HEK293 (cell line): Measurements from ENCODE around the gene TNFRSF6B.

Experiments used
- CTCF ChIA-PET: fragments of 350-600 bp; formaldehyde crosslinking; extraction: SDS; loops from one replicate; lab custom pipeline; 2021; ENCODE audit warnings: antibody characterized with exemption; lab: Yijun Ruan, JAX
- POLR2A ChIA-PET: fragments of 300-600 bp; formaldehyde crosslinking; extraction: SDS; loops from one replicate; lab custom pipeline; 2020; ENCODE audit warnings: antibody characterized with exemption, inconsistent platforms; lab: Yijun Ruan, JAX
- H3K27ac ChIP-seq: fragments of 200-500 bp; sonication (Bioruptor generic); 2 replicates; pipeline ENCODE4 v1.5.1; 2014; ENCODE audit warnings: low read depth, low read length, control low read depth, inconsistent platforms; ENCODE audit errors: extremely low read depth
- H3K36me3 ChIP-seq, 2 experiments: fragments of 200-500 bp in 1 of 2; sonication (Bioruptor generic) in 1 of 2; 1 replicate in 1 of 2; 2 replicates in 1 of 2; pipeline ENCODE4 v1.5.1; 2014 to 2017; ENCODE audit warnings: inconsistent platforms in 2 of 2, low read length in 2 of 2; ENCODE audit not compliant: control insufficient read depth in 2 of 2, insufficient read depth in 1 of 2
- H3K4me1 ChIP-seq: fragments of 200-500 bp; sonication (Bioruptor generic); 2 replicates; pipeline ENCODE4 v1.5.1; 2014; ENCODE audit warnings: mild to moderate bottlenecking, low read length, inconsistent platforms; ENCODE audit not compliant: control insufficient read depth, insufficient read depth
- H3K4me3 ChIP-seq: 2 replicates; pipeline ENCODE4 v1.5.1; 2011; ENCODE audit warnings: low read depth, mild to moderate bottlenecking, control low read depth, low read length, moderate library complexity
- H3K9me3 ChIP-seq: fragments of 200-500 bp; sonication (Bioruptor generic); 2 replicates; pipeline ENCODE4 v1.5.1; 2014; ENCODE audit warnings: low read depth, low read length, inconsistent platforms; ENCODE audit not compliant: control insufficient read depth, insufficient read depth
- EGR2 ChIP-seq: fragments of 450-650 bp; formaldehyde crosslinking; IDR thresholded peaks from 2 replicates; pipeline ENCODE4 v1.5.1; 2016; ENCODE audit warnings: low read depth, missing biosample characterization, missing genetic modification characterization
- GLIS2 ChIP-seq: fragments of 450-650 bp; formaldehyde crosslinking; IDR thresholded peaks from 2 replicates; pipeline ENCODE4 v1.5.1; 2016; ENCODE audit warnings: missing biosample characterization, missing genetic modification characterization
- SCRT1 ChIP-seq: fragments of 450-650 bp; formaldehyde crosslinking; IDR thresholded peaks from 2 replicates; pipeline ENCODE4 v1.5.1; 2016; ENCODE audit warnings: missing biosample characterization, missing genetic modification characterization, borderline replicate concordance
- SP2 ChIP-seq: fragments of 450-650 bp; formaldehyde crosslinking; IDR thresholded peaks from 2 replicates; pipeline ENCODE4 v1.5.1; 2016; ENCODE audit warnings: missing biosample characterization, missing genetic modification characterization
- ZBTB11 ChIP-seq: fragments of 450-650 bp; formaldehyde crosslinking; conservative IDR thresholded peaks from 2 replicates; pipeline ENCODE4 v1.5.1; 2016; ENCODE audit warnings: low read depth, missing biosample characterization, missing genetic modification characterization
- ZFHX2 ChIP-seq: fragments of 450-650 bp; formaldehyde crosslinking; conservative IDR thresholded peaks from 2 replicates; pipeline ENCODE4 v1.5.1; 2016; ENCODE audit warnings: missing biosample characterization, missing genetic modification characterization
- ZFP37 ChIP-seq: fragments of 450-650 bp; formaldehyde crosslinking; IDR thresholded peaks from 2 replicates; pipeline ENCODE4 v1.5.1; 2016; ENCODE audit warnings: missing biosample characterization, missing genetic modification characterization
- ZNF133 ChIP-seq: fragments of 450-650 bp; formaldehyde crosslinking; IDR thresholded peaks from 2 replicates; pipeline ENCODE4 v1.5.1; 2016; ENCODE audit warnings: missing biosample characterization, missing genetic modification characterization
- ZNF146 ChIP-seq: fragments of 450-650 bp; formaldehyde crosslinking; IDR thresholded peaks from 2 replicates; pipeline ENCODE4 v1.5.1; 2016; ENCODE audit warnings: missing biosample characterization, missing genetic modification characterization
- ZNF175 ChIP-seq: fragments of 450-650 bp; formaldehyde crosslinking; IDR thresholded peaks from 2 replicates; pipeline ENCODE4 v1.5.1; 2016; ENCODE audit warnings: missing biosample characterization, missing genetic modification characterization
- ZNF341 ChIP-seq: fragments of 450-650 bp; formaldehyde crosslinking; IDR thresholded peaks from 2 replicates; pipeline ENCODE4; 2016; ENCODE audit warnings: low read depth, missing biosample characterization, missing genetic modification characterization
- ZNF350 ChIP-seq: fragments of 450-650 bp; formaldehyde crosslinking; IDR thresholded peaks from 2 replicates; pipeline ENCODE4 v1.5.0; 2017; ENCODE audit warnings: missing biosample characterization, mild to moderate bottlenecking, missing genetic modification characterization
- ZNF404 ChIP-seq: fragments of 450-650 bp; formaldehyde crosslinking; IDR thresholded peaks from 2 replicates; pipeline ENCODE4 v1.5.1; 2017; ENCODE audit warnings: missing biosample characterization, missing genetic modification characterization
- ZNF416 ChIP-seq: fragments of 450-650 bp; formaldehyde crosslinking; IDR thresholded peaks from 2 replicates; pipeline ENCODE4 v1.5.1; 2016; ENCODE audit warnings: missing biosample characterization, missing genetic modification characterization
- ZNF473 ChIP-seq: fragments of 450-650 bp; formaldehyde crosslinking; IDR thresholded peaks from 2 replicates; pipeline ENCODE4 v1.5.1; 2017; ENCODE audit warnings: missing biosample characterization, missing genetic modification characterization
- ZNF561 ChIP-seq: fragments of 450-650 bp; IDR thresholded peaks from 2 replicates; pipeline ENCODE4 v1.5.1; 2018; ENCODE audit warnings: missing biosample characterization, missing genetic modification characterization, borderline replicate concordance
- ZNF654 ChIP-seq: fragments of 450-650 bp; formaldehyde crosslinking; IDR thresholded peaks from 2 replicates; pipeline ENCODE4 v1.5.1; 2016; ENCODE audit warnings: low read depth, missing biosample characterization, missing genetic modification characterization
- TF ChIP-seq, protein P1 (sequence below): fragments of 450-650 bp; formaldehyde crosslinking; IDR thresholded peaks from 2 replicates; pipeline ENCODE4 v1.5.1; 2017; ENCODE audit warnings: missing biosample characterization, missing genetic modification characterization

TNFRSF6B gene

GRCh38 chr20:63731410-63731809 lies 35.0 kb downstream of the TNFRSF6B start:
- Histone ChIP-seq H3K27ac (no peak overlapping the region), H3K36me3 (peaks cover 4 to 69% of the 10 kb centered on the region in 2 experiments; a peak in 2 of 3 replicates), H3K9me3 (no peaks in the 10 kb centered on the region), H3K4me3 (no peak overlapping the region)
- TF ChIP-seq ZNF133 (tag by site-specific recombination): 0 out of 2 replicates have a peak, but pooled peaks have one; percentile 33
- TF ChIP-seq ZNF404 (tag by site-specific recombination): no peak
- TF ChIP-seq, all 188 proteins: peak for 1
- ChIA-PET CTCF (no interaction called here), POLR2A (no interaction called here)
- no peaks in the 10 kb centered on the region for H3K4me1 ChIP-seq

DNA sequence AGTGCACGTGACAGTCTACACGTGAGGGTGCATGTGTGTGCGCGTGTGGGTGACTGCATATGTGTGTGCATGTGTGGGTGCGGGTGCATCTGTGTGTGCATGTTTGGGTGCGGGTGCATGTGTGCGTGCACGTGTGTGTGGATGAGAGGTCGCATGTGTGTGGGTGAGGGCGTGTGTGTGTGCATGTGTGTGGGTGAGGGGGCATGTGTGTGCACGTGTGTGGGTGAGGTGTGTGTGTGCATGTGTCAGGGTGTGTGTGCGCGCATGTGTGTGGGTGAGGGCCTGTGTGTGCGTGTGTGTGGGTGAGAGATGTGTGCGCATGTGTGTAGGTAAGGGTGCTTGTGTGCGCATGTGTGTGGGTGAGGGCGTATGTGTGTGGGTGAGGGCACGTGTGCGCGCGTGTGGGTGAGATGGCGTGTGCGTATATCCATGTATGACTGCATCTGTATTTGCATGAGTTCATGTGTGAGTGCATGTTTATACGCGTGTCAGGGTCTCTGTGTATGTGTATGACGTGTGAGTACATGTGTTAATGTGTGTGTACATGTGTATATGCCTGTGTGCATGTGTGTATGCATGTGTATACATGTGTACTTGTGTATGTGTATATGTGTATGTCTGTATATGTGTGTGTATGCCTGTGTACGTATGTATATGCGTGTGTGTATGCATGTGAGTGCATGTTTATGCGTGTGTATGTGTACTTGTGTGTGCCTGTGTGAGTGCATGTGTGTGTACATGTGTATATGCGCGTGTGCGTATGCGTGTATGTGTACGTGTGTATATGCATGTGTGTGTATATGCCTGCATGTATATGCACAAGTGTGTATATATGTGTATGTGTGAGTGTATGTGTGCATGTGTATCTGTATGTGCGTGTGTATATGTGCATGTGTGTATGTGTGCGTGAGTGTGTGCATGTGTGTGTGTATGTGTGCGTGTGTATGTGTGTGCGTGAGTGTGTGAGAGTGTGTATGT lies 36.0 kb downstream of the TNFRSF6B start:
- TF ChIP-seq, protein P1, sequence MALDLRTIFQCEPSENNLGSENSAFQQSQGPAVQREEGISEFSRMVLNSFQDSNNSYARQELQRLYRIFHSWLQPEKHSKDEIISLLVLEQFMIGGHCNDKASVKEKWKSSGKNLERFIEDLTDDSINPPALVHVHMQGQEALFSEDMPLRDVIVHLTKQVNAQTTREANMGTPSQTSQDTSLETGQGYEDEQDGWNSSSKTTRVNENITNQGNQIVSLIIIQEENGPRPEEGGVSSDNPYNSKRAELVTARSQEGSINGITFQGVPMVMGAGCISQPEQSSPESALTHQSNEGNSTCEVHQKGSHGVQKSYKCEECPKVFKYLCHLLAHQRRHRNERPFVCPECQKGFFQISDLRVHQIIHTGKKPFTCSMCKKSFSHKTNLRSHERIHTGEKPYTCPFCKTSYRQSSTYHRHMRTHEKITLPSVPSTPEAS: peak; percentile 89; the same call in 1 of the 2 replicates
- TF ChIP-seq ZNF654 (tag by site-specific recombination): no peak
- peak; percentile 91 for TF ChIP-seq ZFHX2
- TF ChIP-seq EGR2 (tag by site-specific recombination): peak; percentile 92
- no peaks in the 10 kb centered on the region for H3K9me3 ChIP-seq
- no peaks in the 10 kb centered on the region for H3K4me1 ChIP-seq
- H3K27ac ChIP-seq: no peak overlapping the region
- ChIA-PET CTCF (no interaction called here), POLR2A (no interaction called here)
- peaks cover 0 to 72% of the 10 kb centered on the region in 2 experiments; a peak in 2 of 3 replicates for H3K36me3 ChIP-seq
- no peak overlapping the region for H3K4me3 ChIP-seq

DNA sequence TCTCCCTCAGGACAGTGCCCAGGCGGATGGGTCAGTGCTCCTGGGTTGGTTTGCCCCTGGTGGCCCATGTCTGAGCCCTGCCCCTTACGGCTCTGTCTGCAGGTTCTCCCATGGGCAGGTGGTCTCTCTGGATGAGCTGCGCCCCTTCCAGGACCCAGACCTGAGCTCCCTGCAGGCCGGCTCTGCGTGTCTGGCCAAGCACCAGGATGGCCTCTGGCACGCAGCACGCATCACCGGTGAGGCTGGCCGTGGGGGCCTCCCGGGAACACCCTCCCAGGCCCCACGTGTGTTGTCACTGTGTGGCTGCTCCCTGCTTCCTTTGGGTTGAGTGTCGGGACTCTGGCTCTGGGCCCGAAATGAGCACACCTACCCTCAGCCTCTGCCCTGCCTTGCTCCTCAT lies 36.7 kb downstream of the TNFRSF6B start:
- Histone ChIP-seq H3K27ac (no peak overlapping the region), H3K36me3 (peaks cover 0 to 72% of the 10 kb centered on the region in 2 experiments; a peak in 2 of 3 replicates)
- CTCF ChIA-PET: interaction anchor here (0.8 kb wide), 1 partner anchor 205 kb away, joined by 3 read pairs; no protein-coding TSS in a partner anchor

DNA sequence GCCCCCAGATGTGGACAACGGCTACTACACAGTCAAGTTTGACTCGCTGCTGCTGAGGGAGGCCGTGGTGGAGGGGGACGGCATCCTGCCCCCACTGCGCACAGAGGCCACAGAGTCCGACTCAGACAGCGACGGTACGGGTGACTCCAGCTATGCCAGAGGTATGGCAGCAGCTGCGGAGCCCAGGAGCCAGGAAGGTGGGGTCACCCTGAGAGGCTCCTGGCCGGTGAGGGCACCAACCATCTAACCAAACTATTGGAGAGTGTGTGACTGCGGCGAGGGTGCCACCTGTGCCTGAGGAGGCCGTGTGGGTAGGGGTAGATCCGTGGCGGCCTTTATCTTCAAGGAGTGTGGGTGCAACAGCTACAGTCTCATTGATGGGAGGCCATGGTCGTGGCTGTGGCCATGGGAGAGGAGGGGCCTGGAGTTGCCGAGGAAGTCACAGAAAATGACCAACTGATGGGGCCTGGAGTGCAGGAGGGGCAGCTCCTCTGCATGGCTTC lies 37.2 kb downstream of the TNFRSF6B start:
- Histone ChIP-seq H3K4me1 (no peaks in the 10 kb centered on the region), H3K9me3 (no peaks in the 10 kb centered on the region), H3K27ac (no peak overlapping the region), H3K4me3 (no peak overlapping the region), H3K36me3 (peaks cover 0 to 72% of the 10 kb centered on the region in 2 experiments; a peak in 2 of 3 replicates)
- CTCF ChIA-PET: interaction anchor here (0.5 to 0.8 kb wide), 2 partner anchors 25 to 205 kb away, joined by 3 read pairs; no protein-coding TSS in a partner anchor
- TF ChIP-seq ZNF350 (tag by site-specific recombination) (no peak), SCRT1 (tag by site-specific recombination) (no peak), ZBTB11 (no peak), ZNF146 (no peak), ZNF416 (tag by site-specific recombination) (no peak), ZNF473 (tag by site-specific recombination) (no peak), ZFP37 (tag by site-specific recombination) (no peak), ZNF561 (tag by site-specific recombination) (no peak), SP2 (tag by site-specific recombination) (no peak), ZNF175 (tag by site-specific recombination) (no peak)
- POLR2A ChIA-PET: interaction anchor here (0.8 kb wide), 1 partner anchor 101 kb away, joined by 3 read pairs; no protein-coding TSS in a partner anchor

More for the DNA sequence above, 36.7 kb downstream of the TNFRSF6B start:
- no peak overlapping the region for H3K4me3 ChIP-seq
- TF ChIP-seq GLIS2 (tag by site-specific recombination): 0 out of 2 replicates have a peak, but pooled peaks have one; percentile 16
- TF ChIP-seq ZNF341 (tag by site-specific recombination): no peak
- no peaks in the 10 kb centered on the region for H3K9me3 ChIP-seq
- POLR2A ChIA-PET: interaction anchor here (0.8 kb wide), 1 partner anchor 102 kb away, joined by 3 read pairs; no protein-coding TSS in a partner anchor
- no peaks in the 10 kb centered on the region for H3K4me1 ChIP-seq
